Measurements from ENCODE around the gene NEK7. TPM values are rescaled to one million over a fixed set of nuclear protein-coding genes. Genes with fewer than 3 reads are reported as not detected.

NEK7 gene
- total RNA-seq, 2 donors from 2014 or later, result 55.9 to 64.9 TPM

- DNase-seq, result no peak
- ATAC-seq (replicated peaks in 1 of 2), result no peak
- H3K4me1 Mint-ChIP-seq (ENCODE audit: low read depth), result peaks cover 92% of the 10 kb centered on the region
- no peaks in the 10 kb centered on the region for H3K27me3 Mint-ChIP-seq (ENCODE audit: low read depth)
- peak overlapping the region; percentile 84 to 92 for H3K4me3 Mint-ChIP-seq
- no peaks in the 10 kb centered on the region for H3K9me3 Mint-ChIP-seq
- H3K27ac Mint-ChIP-seq, result peak overlapping the region; percentile 93
- no peaks in the 10 kb centered on the region for H3K36me3 Mint-ChIP-seq (ENCODE audit: insufficient read depth in 2 of 2)
Measured at GRCh38 chr1:198166900-198167299, 10.1 kb downstream of the NEK7 start.

GRCh38 chr1:198167436-198167934 lies 10.7 kb downstream of the NEK7 start:
- Mint-ChIP-seq H3K36me3 (ENCODE audit: insufficient read depth in 2 of 2) (no peaks in the 10 kb centered on the region), H3K4me3 (peak overlapping the region; percentile 84 to 92), H3K27me3 (ENCODE audit: low read depth) (no peaks in the 10 kb centered on the region), H3K9me3 (no peaks in the 10 kb centered on the region), H3K27ac (peak overlapping the region; percentile 93), H3K4me1 (ENCODE audit: low read depth) (peaks cover 92% of the 10 kb centered on the region)
- no peak for DNase-seq
- ATAC-seq (replicated peaks in 1 of 2), result peak; percentile 12 to 19

- Mint-ChIP-seq H3K9me3 (no peaks in the 10 kb centered on the region), H3K4me3 (peak overlapping the region; percentile 84 to 92), H3K27me3 (ENCODE audit: low read depth) (no peaks in the 10 kb centered on the region), H3K4me1 (ENCODE audit: low read depth) (peaks cover 92% of the 10 kb centered on the region), H3K36me3 (ENCODE audit: insufficient read depth in 2 of 2) (no peaks in the 10 kb centered on the region), H3K27ac (peak overlapping the region; percentile 93)
- ATAC-seq (replicated peaks in 1 of 2) (peak in 1 of 2 donors; percentile 14), DNase-seq (no peak)
Measured at GRCh38 chr1:198168227-198168626, 11.4 kb downstream of the NEK7 start.

- peak overlapping the region; percentile 99 for H3K27ac Mint-ChIP-seq
- H3K9me3 Mint-ChIP-seq, result no peaks in the 10 kb centered on the region
- peak overlapping the region; percentile 66 to 89 for H3K4me3 Mint-ChIP-seq
- no peaks in the 10 kb centered on the region for H3K36me3 Mint-ChIP-seq (ENCODE audit: insufficient read depth in 2 of 2)
- ATAC-seq (replicated peaks in 1 of 2) (peak; percentile 53 to 57), DNase-seq (no peak)
- H3K27me3 Mint-ChIP-seq (ENCODE audit: low read depth), result no peaks in the 10 kb centered on the region
- H3K4me1 Mint-ChIP-seq (ENCODE audit: low read depth), result peaks cover 92% of the 10 kb centered on the region
Measured at GRCh38 chr1:198169672-198170071, 12.9 kb downstream of the NEK7 start.

GRCh38 chr1:198171667-198172540 lies 15.1 kb downstream of the NEK7 start:
- no peak for DNase-seq
- no peaks in the 10 kb centered on the region for H3K27me3 Mint-ChIP-seq (ENCODE audit: low read depth)
- no peaks in the 10 kb centered on the region for H3K36me3 Mint-ChIP-seq (ENCODE audit: insufficient read depth in 2 of 2)
- peak overlapping the region; percentile 37 to 77 for H3K4me3 Mint-ChIP-seq
- no peak for ATAC-seq (replicated peaks in 1 of 2)
- H3K4me1 Mint-ChIP-seq (ENCODE audit: low read depth), result peaks cover 90% of the 10 kb centered on the region
- peak overlapping the region; percentile 97 for H3K27ac Mint-ChIP-seq
- no peaks in the 10 kb centered on the region for H3K9me3 Mint-ChIP-seq

- Mint-ChIP-seq H3K27me3 (ENCODE audit: low read depth) (no peaks in the 10 kb centered on the region), H3K4me3 (peak overlapping the region; percentile 67 to 68)
Measured at GRCh38 chr1:198173832-198174231, 17.0 kb downstream of the NEK7 start.

GRCh38 chr1:198174297-198174696 lies 17.5 kb downstream of the NEK7 start:
- Mint-ChIP-seq H3K36me3 (ENCODE audit: insufficient read depth in 2 of 2) (peaks cover 0 to 1% of the 10 kb centered on the region in 2 donors), H3K27ac (peak overlapping the region; percentile 77), H3K4me1 (ENCODE audit: low read depth) (peaks cover 90% of the 10 kb centered on the region), H3K4me3 (peak overlapping the region; percentile 68 to 75), H3K27me3 (ENCODE audit: low read depth) (no peaks in the 10 kb centered on the region), H3K9me3 (no peaks in the 10 kb centered on the region)
- DNase-seq (no peak), ATAC-seq (replicated peaks in 1 of 2) (peak; percentile 39 to 46)

More at GRCh38 chr1:198173832-198174231, 17.0 kb downstream of the NEK7 start:
- Mint-ChIP-seq H3K9me3 (no peaks in the 10 kb centered on the region), H3K4me1 (ENCODE audit: low read depth) (peaks cover 90% of the 10 kb centered on the region), H3K27ac (peak overlapping the region; percentile 77), H3K36me3 (ENCODE audit: insufficient read depth in 2 of 2) (peaks cover 0 to 1% of the 10 kb centered on the region in 2 donors)
- ATAC-seq (replicated peaks in 1 of 2), result no peak
- no peak for DNase-seq

- peaks cover 92% of the 10 kb centered on the region for H3K4me1 Mint-ChIP-seq (ENCODE audit: low read depth)
- no peaks in the 10 kb centered on the region for H3K9me3 Mint-ChIP-seq
- H3K27me3 Mint-ChIP-seq (ENCODE audit: low read depth), result no peaks in the 10 kb centered on the region
- peaks cover 0 to 1% of the 10 kb centered on the region in 2 donors for H3K36me3 Mint-ChIP-seq (ENCODE audit: insufficient read depth in 2 of 2)
- H3K4me3 Mint-ChIP-seq, result peak overlapping the region; percentile 42 to 96
- ATAC-seq (replicated peaks in 1 of 2) (peak; percentile 88 to 90), DNase-seq (no peak)
- peak overlapping the region; percentile 85 for H3K27ac Mint-ChIP-seq
Measured at GRCh38 chr1:198175423-198176170, 18.8 kb downstream of the NEK7 start.

GRCh38 chr1:198176179-198176578 lies 19.4 kb downstream of the NEK7 start:
- peak overlapping the region; percentile 42 to 96 for H3K4me3 Mint-ChIP-seq
- peak overlapping the region; percentile 85 for H3K27ac Mint-ChIP-seq
- no peaks in the 10 kb centered on the region for H3K27me3 Mint-ChIP-seq (ENCODE audit: low read depth)
- ATAC-seq (replicated peaks in 1 of 2) (peak; percentile 32 to 49), DNase-seq (no peak)
- peaks cover 91% of the 10 kb centered on the region for H3K4me1 Mint-ChIP-seq (ENCODE audit: low read depth)
- H3K36me3 Mint-ChIP-seq (ENCODE audit: insufficient read depth in 2 of 2), result peaks cover 0 to 1% of the 10 kb centered on the region in 2 donors
- H3K9me3 Mint-ChIP-seq, result no peaks in the 10 kb centered on the region

- no peaks in the 10 kb centered on the region for H3K27me3 Mint-ChIP-seq (ENCODE audit: low read depth)
- no peaks in the 10 kb centered on the region for H3K9me3 Mint-ChIP-seq
- peaks cover 0 to 1% of the 10 kb centered on the region in 2 donors for H3K36me3 Mint-ChIP-seq (ENCODE audit: insufficient read depth in 2 of 2)
- peaks cover 83% of the 10 kb centered on the region for H3K4me1 Mint-ChIP-seq (ENCODE audit: low read depth)
- H3K4me3 Mint-ChIP-seq, result peak overlapping the region; percentile 63 to 96
- peak overlapping the region; percentile 85 for H3K27ac Mint-ChIP-seq
- no peak for ATAC-seq (replicated peaks in 1 of 2)
- DNase-seq, result no peak
Measured at GRCh38 chr1:198177546-198177945, 20.7 kb downstream of the NEK7 start.

GRCh38 chr1:198178615-198179014 lies 21.8 kb downstream of the NEK7 start:
- H3K4me3 Mint-ChIP-seq, result peak overlapping the region in 1 of 2 donors; percentile 96
- DNase-seq (no peak), ATAC-seq (replicated peaks in 1 of 2) (no peak)
- H3K9me3 Mint-ChIP-seq, result no peaks in the 10 kb centered on the region
- H3K4me1 Mint-ChIP-seq (ENCODE audit: low read depth), result peaks cover 82% of the 10 kb centered on the region
- H3K27ac Mint-ChIP-seq, result peak overlapping the region; percentile 85
- H3K27me3 Mint-ChIP-seq (ENCODE audit: low read depth), result no peaks in the 10 kb centered on the region
- H3K36me3 Mint-ChIP-seq (ENCODE audit: insufficient read depth in 2 of 2), result peaks cover 0 to 1% of the 10 kb centered on the region in 2 donors

GRCh38 chr1:198179556-198179981 lies 22.8 kb downstream of the NEK7 start:
- peaks cover 72% of the 10 kb centered on the region for H3K4me1 Mint-ChIP-seq (ENCODE audit: low read depth)
- DNase-seq, result no peak
- peak overlapping the region; percentile 62 to 86 for H3K4me3 Mint-ChIP-seq
- no peaks in the 10 kb centered on the region for H3K9me3 Mint-ChIP-seq
- peak overlapping the region; percentile 80 for H3K27ac Mint-ChIP-seq
- ATAC-seq (replicated peaks in 1 of 2), result peak; percentile 31
- peaks cover 0 to 1% of the 10 kb centered on the region in 2 donors for H3K36me3 Mint-ChIP-seq (ENCODE audit: insufficient read depth in 2 of 2)
- no peaks in the 10 kb centered on the region for H3K27me3 Mint-ChIP-seq (ENCODE audit: low read depth)

GRCh38 chr1:198183605-198184004 lies 26.8 kb downstream of the NEK7 start:
- H3K27me3 Mint-ChIP-seq (ENCODE audit: low read depth), result no peaks in the 10 kb centered on the region

More at GRCh38 chr1:198183605-198184004, 26.8 kb downstream of the NEK7 start:
- DNase-seq, result no peak
- Mint-ChIP-seq H3K9me3 (no peaks in the 10 kb centered on the region), H3K36me3 (ENCODE audit: insufficient read depth in 2 of 2) (no peaks in the 10 kb centered on the region), H3K27ac (no peak overlapping the region), H3K4me1 (ENCODE audit: low read depth) (peaks cover 67% of the 10 kb centered on the region), H3K4me3 (no peak overlapping the region)
- ATAC-seq (replicated peaks in 1 of 2), result no peak

Data from activated T-cell treated with anti-CD3 and anti-CD28 coated beads, Interleukin-2, amount 50 U/mL, for 72 hours (primary cell).